Liver (tissue), 9 donors: ENCODE data around the gene SEMA3G. TPM values are rescaled to one million over a fixed set of nuclear protein-coding genes. Genes with fewer than 3 reads are reported as not detected.

Experiments used
- DNase-seq: peaks from one replicate; pipeline ENCODE4 v3.0.0-alpha.2; 2017; ENCODE audit warnings: low spot score
- H3K27ac ChIP-seq, 2 donors: one replicate each; pipeline ENCODE4 v1.7.0; 2013; ENCODE audit warnings: inconsistent platforms in 2 of 2, low read length in 2 of 2, control low read depth in 1 of 2, low read depth in 1 of 2, mild to moderate bottlenecking in 1 of 2
- H3K27me3 ChIP-seq, 4 donors: one replicate each; pipeline versions ENCODE4 v1.6.1 to v1.7.0; 2013; ENCODE audit warnings: low read length in 3 of 4, inconsistent platforms in 1 of 4, mild to moderate bottlenecking in 1 of 4, moderate library complexity in 1 of 4; ENCODE audit not compliant: control insufficient read depth in 4 of 4, insufficient read depth in 4 of 4
- H3K36me3 ChIP-seq, 4 donors: one replicate each; pipeline versions ENCODE4 v1.6.1 to v1.7.0; 2013; ENCODE audit warnings: low read length in 3 of 4, mild to moderate bottlenecking in 3 of 4, low read depth in 1 of 4, moderate library complexity in 1 of 4; ENCODE audit not compliant: control insufficient read depth in 4 of 4, insufficient read depth in 3 of 4
- H3K4me1 ChIP-seq, 4 donors: one replicate each; pipeline versions ENCODE4 v1.6.1 to v1.7.0; 2013; ENCODE audit warnings: low read length in 3 of 4, mild to moderate bottlenecking in 3 of 4, moderate library complexity in 1 of 4; ENCODE audit not compliant: control insufficient read depth in 4 of 4, insufficient read depth in 4 of 4
- H3K4me3 ChIP-seq, 3 donors: one replicate each; pipeline versions ENCODE4 v1.6.1 to v1.7.0; 2013; ENCODE audit warnings: low read length in 3 of 3, control low read depth in 1 of 3, low read depth in 1 of 3, mild to moderate bottlenecking in 1 of 3
- H3K9ac ChIP-seq, 2 donors: one replicate each; pipeline ENCODE4 v1.7.0; 2013; ENCODE audit warnings: low read length in 2 of 2, mild to moderate bottlenecking in 2 of 2, moderate library complexity in 2 of 2, control low read depth in 1 of 2, low read depth in 1 of 2
- H3K9me3 ChIP-seq, 4 donors: one replicate each; pipeline versions ENCODE4 v1.6.1 to v1.7.0; 2013; ENCODE audit warnings: low read length in 3 of 4; ENCODE audit not compliant: control insufficient read depth in 4 of 4
- EGR1 ChIP-seq, 2 donors: IDR thresholded peaks; 2 replicates each; pipeline ENCODE4 v1.6.1; 2016 to 2018; ENCODE audit warnings: antibody characterized with exemption in 2 of 2, low read depth in 2 of 2
- FOXA2 ChIP-seq: IDR thresholded peaks from 2 replicates; pipeline ENCODE4 v1.6.1; 2016; ENCODE audit warnings: antibody characterized with exemption
- HNF4A ChIP-seq, 2 donors: conservative IDR thresholded peaks; 2 replicates each; pipeline ENCODE4 v1.6.1; 2016; ENCODE audit warnings: antibody characterized with exemption in 2 of 2, mild to moderate bottlenecking in 2 of 2
- JUND ChIP-seq, 2 donors: IDR thresholded peaks; 2 replicates each; pipeline ENCODE4 v1.6.1; 2016; ENCODE audit warnings: antibody characterized with exemption in 2 of 2
- NR2F2 ChIP-seq: IDR thresholded peaks from 2 replicates; pipeline ENCODE4 v1.6.1; 2016; ENCODE audit warnings: antibody characterized with exemption
- RAD21 ChIP-seq, 2 donors: IDR thresholded peaks; 2 replicates each; pipeline ENCODE4 v1.6.1; 2016; ENCODE audit warnings: antibody characterized with exemption in 2 of 2, mild to moderate bottlenecking in 2 of 2
- RXRA ChIP-seq, 2 donors: IDR thresholded peaks; 2 replicates each; pipeline ENCODE4 v1.6.1; 2017 to 2018; ENCODE audit warnings: antibody characterized with exemption in 2 of 2, mild to moderate bottlenecking in 1 of 2
- TAF1 ChIP-seq: conservative IDR thresholded peaks from 2 replicates; pipeline ENCODE4 v1.6.1; 2016; ENCODE audit warnings: antibody characterized with exemption, mild to moderate bottlenecking
- WGBS: extraction: QIAGEN DNeasy Blood & Tissue Kit; methylation state at CpG from one replicate; pipeline ENCODE4 v1.1.7; 2013; 5-methylcytosine and 5-hydroxymethylcytosine counted together
- polyA plus RNA-seq, 2 donors: library from polyadenylated mRNA; stranded (reverse) in 1 of 2; unstranded in 1 of 2; fragments of 200-250 nt in 1 of 2; fragments of >200 nt in 1 of 2; fragmentation: Nextera tagmentation in 1 of 2; extraction: Ambion mirVana in 1 of 2; gene quantifications; one replicate each; pipeline versions ENCODE4 v1.2.1 to v1.2.3, GENCODE V29; 2013 to 2015
- total RNA-seq, 2 donors: library from RNA; depleted of rRNA; stranded (reverse); fragments of >200 nt; gene quantifications; one replicate each; pipeline ENCODE4 v1.2.3, GENCODE V29; 2014
- TF ChIP-seq, protein P1 (sequence below): IDR thresholded peaks from 2 replicates; pipeline ENCODE4 v1.6.1; 2016; ENCODE audit warnings: antibody characterized with exemption
- TF ChIP-seq, protein P2 (sequence below): fragments of 150-350 bp; IDR thresholded peaks from 2 replicates; pipeline ENCODE4 v1.5.1; 2017; ENCODE audit warnings: improper control_type of control experiment, low read depth, low read length; ENCODE audit not compliant: missing input control
- donor health status: healthy.
- donor health status: healthy.
- donor health status: healthy.
- donor health status: healthy.
- donor health status: healthy.

The SEMA3G gene
- total and polyA plus RNA-seq, 4 donors, result 0.47 to 1.2 (median 0.74) TPM

DNA sequence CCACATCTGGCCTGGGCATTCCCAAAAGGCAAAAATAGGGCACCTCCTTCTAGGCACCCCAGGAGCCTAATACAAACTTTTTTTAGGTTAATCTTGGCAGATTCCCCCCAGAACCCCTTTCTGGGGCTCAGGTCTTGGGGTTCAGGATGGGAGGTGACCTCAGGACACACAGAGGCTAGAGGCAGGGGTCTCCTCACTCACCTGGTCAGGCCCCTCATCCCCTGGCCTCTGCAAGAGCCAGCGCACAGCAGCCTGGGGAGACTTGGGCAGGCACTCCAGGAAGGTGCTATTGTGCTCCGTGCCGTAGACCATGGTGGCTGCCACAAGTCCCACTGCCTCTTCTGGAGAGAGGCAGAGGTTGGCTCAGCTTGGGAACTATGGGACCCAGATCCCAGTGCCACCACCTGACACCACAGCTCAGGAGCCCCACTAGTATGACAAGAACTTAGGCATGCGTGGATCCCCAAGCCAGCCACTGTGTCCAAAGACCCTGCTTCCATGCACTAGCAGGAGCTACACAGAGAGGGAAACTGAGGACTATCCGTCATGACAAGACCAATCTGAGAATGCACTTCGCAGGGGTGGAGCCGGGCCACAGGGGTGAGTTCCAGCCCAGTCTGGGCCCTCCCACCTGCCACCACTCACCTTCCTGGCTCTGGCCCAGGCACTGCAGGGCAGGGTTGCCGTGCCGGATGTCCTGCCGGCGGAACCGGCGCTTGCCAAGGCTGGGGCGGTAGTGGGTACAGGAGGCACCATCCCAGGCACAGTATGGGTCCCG is 7.4 kb downstream of the SEMA3G start:
- Histone ChIP-seq H3K27me3 (no peaks in the 10 kb centered on the region), H3K9me3 (no peaks in the 10 kb centered on the region), H3K4me3 (no peak overlapping the region), H3K27ac (no peak overlapping the region), H3K9ac (no peak overlapping the region), H3K4me1 (no peaks in the 10 kb centered on the region), H3K36me3 (no peaks in the 10 kb centered on the region)
- 89% methylated on average over 15 of the region's 15 CpGs for WGBS
- no peak for DNase-seq
- no peak for TF ChIP-seq FOXA2

DNA sequence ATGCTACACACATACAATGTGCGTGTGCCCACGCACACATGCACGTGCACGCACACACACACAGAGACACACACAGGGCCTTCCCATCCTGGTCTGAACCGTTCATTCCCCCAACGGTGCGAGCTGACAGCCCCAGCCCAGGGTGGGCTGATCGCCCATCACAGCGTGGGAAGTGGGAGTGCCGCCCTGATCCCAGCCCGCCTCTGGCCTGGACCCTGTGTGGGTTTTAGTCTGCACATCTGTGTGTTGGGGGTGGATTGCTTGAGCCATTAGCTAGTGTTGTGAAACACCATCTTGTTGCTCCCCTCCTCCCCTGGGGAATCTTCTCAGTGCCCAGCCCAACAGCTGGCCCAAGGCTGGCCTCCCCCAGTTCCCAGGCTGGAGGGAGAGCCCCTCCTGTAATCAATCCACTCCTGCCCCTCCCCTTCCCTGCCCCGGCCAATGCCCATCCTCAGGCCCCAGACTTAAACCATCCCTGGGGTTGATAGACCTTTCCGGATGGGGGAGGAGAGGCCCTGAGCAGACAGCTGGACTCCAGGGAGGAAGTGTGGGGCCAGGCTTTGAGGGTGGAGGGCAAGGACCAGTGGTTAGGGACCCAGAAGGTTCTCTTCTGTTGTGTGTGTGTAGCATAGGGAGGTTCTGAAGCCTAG is 8.3 kb downstream of the SEMA3G start:
- DNase-seq, result no peak
- 91% methylated on average over 13 of the region's 13 CpGs for WGBS

DNA sequence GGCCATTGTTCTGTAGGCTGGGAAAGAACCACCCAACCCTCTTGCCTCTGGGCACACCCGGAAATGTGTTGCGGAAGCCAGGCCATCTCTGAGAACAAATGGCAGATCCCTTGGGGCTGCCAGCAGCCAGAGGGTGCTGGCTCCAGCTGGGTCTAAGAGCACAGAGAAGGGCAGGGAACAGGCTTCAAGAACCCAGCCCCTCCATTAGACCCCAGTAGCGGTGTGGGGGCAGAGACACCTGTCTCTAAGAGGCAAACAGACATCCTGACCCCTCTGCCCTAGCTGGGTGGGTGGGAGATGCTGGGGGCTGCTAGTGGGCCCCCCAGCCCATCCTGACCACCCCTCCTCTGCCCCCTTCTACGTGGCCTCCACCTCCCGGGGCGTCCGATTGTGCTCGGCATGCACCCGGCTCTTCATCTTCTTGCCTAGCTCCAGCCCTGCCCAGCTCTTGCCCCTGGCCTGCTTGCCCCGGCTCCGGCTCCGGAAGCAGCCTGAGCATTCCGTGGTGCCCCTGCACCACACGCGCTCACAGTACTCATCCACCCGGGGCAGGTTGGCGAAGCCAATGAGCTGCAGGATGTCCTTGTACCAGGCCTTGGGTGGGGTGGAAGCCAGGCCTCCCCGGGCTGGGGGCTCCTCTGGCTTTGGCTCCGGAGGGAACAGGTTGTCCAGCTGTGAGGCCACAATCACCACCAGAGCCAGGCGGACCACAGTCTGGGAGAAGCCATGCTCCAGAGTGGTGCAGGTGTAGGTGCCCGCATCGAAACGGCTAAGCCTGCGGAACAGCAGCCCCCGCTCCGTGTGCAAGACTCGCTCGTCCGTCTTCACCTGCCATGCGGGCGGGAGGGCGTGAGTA is 9.4 kb downstream of the SEMA3G start:
- H3K4me3 ChIP-seq, result no peak overlapping the region
- no peak for TF ChIP-seq FOXA2
- no peak for TF ChIP-seq NR2F2
- TF ChIP-seq RAD21 (IDR thresholded peaks at IDR 0.05), result no peak
- TF ChIP-seq, protein P1, sequence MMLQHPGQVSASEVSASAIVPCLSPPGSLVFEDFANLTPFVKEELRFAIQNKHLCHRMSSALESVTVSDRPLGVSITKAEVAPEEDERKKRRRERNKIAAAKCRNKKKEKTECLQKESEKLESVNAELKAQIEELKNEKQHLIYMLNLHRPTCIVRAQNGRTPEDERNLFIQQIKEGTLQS, result no peak
- TF ChIP-seq HNF4A (conservative IDR thresholded peaks at IDR 0.05), result no peak
- TF ChIP-seq JUND (IDR thresholded peaks at IDR 0.05), result no peak
- no peak for TF ChIP-seq TAF1
- no peak overlapping the region for H3K27ac ChIP-seq
- no peak overlapping the region for H3K9ac ChIP-seq
- H3K4me1 ChIP-seq, result no peaks in the 10 kb centered on the region
- no peaks in the 10 kb centered on the region for H3K9me3 ChIP-seq
- no peaks in the 10 kb centered on the region for H3K36me3 ChIP-seq
- H3K27me3 ChIP-seq, result no peaks in the 10 kb centered on the region
- no peak for DNase-seq
- 96% methylated on average over 32 of the region's 32 CpGs for WGBS

More for the DNA sequence above, 8.3 kb downstream of the SEMA3G start:
- no peaks in the 10 kb centered on the region for H3K36me3 ChIP-seq
- no peak overlapping the region for H3K4me3 ChIP-seq
- no peaks in the 10 kb centered on the region for H3K4me1 ChIP-seq
- no peaks in the 10 kb centered on the region for H3K9me3 ChIP-seq
- no peak overlapping the region for H3K9ac ChIP-seq
- no peaks in the 10 kb centered on the region for H3K27me3 ChIP-seq
- H3K27ac ChIP-seq, result no peak overlapping the region
- TF ChIP-seq EGR1 (IDR thresholded peaks at IDR 0.05; ENCODE audit: low read depth in 2 of 2) (no peak), TAF1 (no peak)
- TF ChIP-seq, protein P1, result no peak

DNA sequence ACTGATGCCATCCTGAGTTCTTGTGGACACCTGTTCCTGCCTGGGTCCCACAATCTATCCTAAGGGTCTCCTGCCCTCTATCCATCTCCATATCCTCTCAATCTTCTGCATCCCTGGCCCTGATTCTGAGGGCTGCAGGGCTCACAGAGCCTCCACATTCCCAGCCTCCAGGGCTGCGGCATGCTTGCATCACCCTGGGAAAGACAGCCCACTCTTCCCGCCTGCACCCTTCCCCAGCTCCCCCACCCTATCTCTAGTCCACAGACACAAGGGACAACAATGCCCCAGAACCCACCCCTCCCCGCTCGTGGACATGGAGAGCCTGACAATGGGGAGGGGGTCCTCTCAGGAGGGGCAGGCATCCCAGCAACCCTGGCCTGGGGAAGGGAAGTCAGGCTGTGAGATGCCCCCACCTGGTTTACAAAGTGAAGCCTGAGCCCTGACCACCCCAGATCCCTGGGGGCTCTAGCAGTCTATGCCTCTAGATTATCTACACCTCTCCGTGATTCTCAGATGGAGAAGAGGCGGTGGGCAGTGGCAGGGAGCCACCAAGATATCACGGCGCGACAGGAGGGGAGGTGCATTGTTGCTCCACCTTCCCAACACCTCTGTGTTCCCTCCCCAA is 10.3 kb downstream of the SEMA3G start:
- H3K9ac ChIP-seq, result no peak overlapping the region
- no peaks in the 10 kb centered on the region for H3K27me3 ChIP-seq
- no peak overlapping the region for H3K4me3 ChIP-seq
- TF ChIP-seq, protein P2, sequence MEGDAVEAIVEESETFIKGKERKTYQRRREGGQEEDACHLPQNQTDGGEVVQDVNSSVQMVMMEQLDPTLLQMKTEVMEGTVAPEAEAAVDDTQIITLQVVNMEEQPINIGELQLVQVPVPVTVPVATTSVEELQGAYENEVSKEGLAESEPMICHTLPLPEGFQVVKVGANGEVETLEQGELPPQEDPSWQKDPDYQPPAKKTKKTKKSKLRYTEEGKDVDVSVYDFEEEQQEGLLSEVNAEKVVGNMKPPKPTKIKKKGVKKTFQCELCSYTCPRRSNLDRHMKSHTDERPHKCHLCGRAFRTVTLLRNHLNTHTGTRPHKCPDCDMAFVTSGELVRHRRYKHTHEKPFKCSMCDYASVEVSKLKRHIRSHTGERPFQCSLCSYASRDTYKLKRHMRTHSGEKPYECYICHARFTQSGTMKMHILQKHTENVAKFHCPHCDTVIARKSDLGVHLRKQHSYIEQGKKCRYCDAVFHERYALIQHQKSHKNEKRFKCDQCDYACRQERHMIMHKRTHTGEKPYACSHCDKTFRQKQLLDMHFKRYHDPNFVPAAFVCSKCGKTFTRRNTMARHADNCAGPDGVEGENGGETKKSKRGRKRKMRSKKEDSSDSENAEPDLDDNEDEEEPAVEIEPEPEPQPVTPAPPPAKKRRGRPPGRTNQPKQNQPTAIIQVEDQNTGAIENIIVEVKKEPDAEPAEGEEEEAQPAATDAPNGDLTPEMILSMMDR, result no peak
- TF ChIP-seq RXRA (IDR thresholded peaks at IDR 0.05), result no peak
- 95% methylated on average over 9 of the region's 9 CpGs for WGBS
- no peak for DNase-seq
- no peaks in the 10 kb centered on the region for H3K9me3 ChIP-seq
- H3K4me1 ChIP-seq, result no peaks in the 10 kb centered on the region
- no peaks in the 10 kb centered on the region for H3K36me3 ChIP-seq
- H3K27ac ChIP-seq, result no peak overlapping the region
